Measurements from ENCODE around the gene ISOC2.

- TF ChIP-seq TRIM28 (IDR thresholded peaks at IDR 0.05) (no peak), KLF6 (CRISPR knock-in tag; IDR thresholded peaks at IDR 0.05; ENCODE audit: borderline replicate concordance) (no peak), ATF1 (CRISPR knock-in tag; IDR thresholded peaks at IDR 0.05) (no peak), ATF1 (tag; IDR thresholded peaks at IDR 0.05) (no peak), ZBTB17 (CRISPR knock-in tag; IDR thresholded peaks at IDR 0.05) (no peak), MAZ (CRISPR knock-in tag; conservative IDR thresholded peaks at IDR 0.05 in 1 of 2, IDR thresholded peaks at IDR 0.05 in 1 of 2) (no peak), E2F6 (IDR thresholded peaks at IDR 0.05; ENCODE audit: borderline replicate concordance in 1 of 2, extremely low read depth in 1 of 2, insufficient read depth in 1 of 2, insufficient read length in 1 of 2, low read depth in 1 of 2, low read length in 1 of 2, poor library complexity in 1 of 2, severe bottlenecking in 1 of 2) (no peak), CTCF (IDR thresholded peaks at IDR 0.05 in 2 of 3, conservative IDR thresholded peaks at IDR 0.05 in 1 of 3; ENCODE audit: insufficient read depth in 2 of 3, low read depth in 1 of 3, low read length in 3 of 3) (no peak), KDM4B (IDR thresholded peaks at IDR 0.05; ENCODE audit: borderline replicate concordance in 2 of 2, low read depth in 1 of 2) (no peak), ZNF197 (CRISPR knock-in tag; IDR thresholded peaks at IDR 0.05; ENCODE audit: low read depth) (no peak), REST (IDR thresholded peaks at IDR 0.05; ENCODE audit: borderline replicate concordance) (no peak), REST (CRISPR knock-in tag; IDR thresholded peaks at IDR 0.05; ENCODE audit: low read depth) (no peak), HDAC6 (IDR thresholded peaks at IDR 0.05; ENCODE audit: low read depth, low read length) (no peak), SPI1 (IDR thresholded peaks at IDR 0.05; ENCODE audit: borderline replicate concordance, low read depth, low read length) (no peak)
Measured at GRCh38 chr19:55498246-55498840, 36.9 kb upstream of the ISOC2 start.
